Mucosa of descending colon (tissue), 3 donors: ENCODE results near the gene ELF5. TPM values are rescaled to one million over a fixed set of nuclear protein-coding genes. Genes with fewer than 3 reads are reported as not detected.

ENCODE experiments used
- ATAC-seq: fragments of 200-7000 bp; cut with Tn5 transposase; one replicate; pipeline ENCODE4 v1.9.1; 2020; ENCODE audit warnings: mild to moderate bottlenecking, moderate library complexity
- DNase-seq, 3 donors: peaks; one replicate each; pipeline ENCODE4 v3.0.0-alpha.2; 2020
- H3K36me3 ChIP-seq: fragments of 200-600 bp; one replicate; pipeline ENCODE4 v1.8.0; 2021; ENCODE audit warnings: low read depth, mild to moderate bottlenecking
- H3K4me1 ChIP-seq: fragments of 200-600 bp; one replicate; pipeline ENCODE4 v1.8.0; 2021; ENCODE audit warnings: low read depth, mild to moderate bottlenecking
- H3K4me3 ChIP-seq: fragments of 200-600 bp; one replicate; pipeline ENCODE4 v1.8.0; 2021; ENCODE audit warnings: mild to moderate bottlenecking
- H3K9me3 ChIP-seq: fragments of 200-600 bp; one replicate; pipeline ENCODE4 v1.8.0; 2021; ENCODE audit warnings: mild to moderate bottlenecking
- CTCF ChIP-seq: fragments of 200-600 bp; IDR thresholded peaks from one replicate; pipeline ENCODE4 v1.8.0; 2022; ENCODE audit warnings: antibody characterized with exemption, mild to moderate bottlenecking
- intact Hi-C, 2 donors: fragments of 100-400 bp; cut with DNase I in 1 of 2; cut with micrococcal nuclease in 1 of 2; formaldehyde crosslinking; loops; one replicate each; pipeline versions ENCODE4 v1.11.0 to v1.11.1; 2022; cut with DNase I, micrococcal nuclease
- total RNA-seq, 3 donors: library from RNA; stranded (reverse); fragmentation: NEBNext Ultra II Directional in 2 of 3; extraction: Animal tissue kit (Norgen Biotek cat#: 25700) in 2 of 3; gene quantifications; one replicate each; pipeline versions ENCODE4 v1.2.1 to v1.2.4, GENCODE V29; 2021 to 2023
- donor health status: DM: no; HTN: no; CAD: no; lungs with moderate emphysema.
- donor health status: DM: no; HTN: no; CAD: no.
- donor health status: DM: no; HTN: yes; CAD: no.

Gene ELF5
- total RNA-seq, 3 donors from 2014 or later, result not detected

DNA sequence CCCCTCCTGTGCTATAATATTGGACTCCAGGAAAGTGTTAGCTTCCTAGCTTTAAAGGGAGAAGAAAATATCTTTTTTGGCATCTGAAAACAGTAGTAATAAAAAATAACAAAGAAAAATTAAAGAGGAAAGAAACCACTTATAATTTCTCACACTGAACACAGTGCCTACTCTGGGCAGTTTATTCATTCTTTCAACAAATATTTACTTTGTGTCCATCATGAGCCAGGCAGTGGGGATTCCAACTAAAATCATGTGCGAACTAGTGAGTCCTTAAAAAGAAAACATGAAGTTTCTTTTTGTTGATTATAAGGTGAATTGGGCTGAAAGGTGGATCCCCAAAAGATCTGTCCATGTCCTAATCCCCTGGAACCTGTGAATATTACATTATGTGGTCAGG lies 16.0 kb upstream of the ELF5 start:
- intact Hi-C loops, result no loop called here
- ATAC-seq, result no peak
- no peak for DNase-seq
- TF ChIP-seq CTCF, result no peak
- no peaks in the 10 kb centered on the region for H3K4me1 ChIP-seq
- H3K4me3 ChIP-seq, result no peak overlapping the region
- H3K9me3 ChIP-seq, result no peaks in the 10 kb centered on the region
- H3K36me3 ChIP-seq, result no peaks in the 10 kb centered on the region

- no peaks in the 10 kb centered on the region for H3K9me3 ChIP-seq
- TF ChIP-seq CTCF, result no peak
- no peaks in the 10 kb centered on the region for H3K4me1 ChIP-seq
- intact Hi-C loops, result no loop called here
- no peak overlapping the region for H3K4me3 ChIP-seq
- no peaks in the 10 kb centered on the region for H3K36me3 ChIP-seq
- DNase-seq (no peak), ATAC-seq (no peak)
Measured at GRCh38 chr11:34528072-34528471, 14.5 kb upstream of the ELF5 start.

GRCh38 chr11:34525888-34526657 lies 12.5 kb upstream of the ELF5 start:
- Histone ChIP-seq H3K4me1 (no peaks in the 10 kb centered on the region), H3K9me3 (no peaks in the 10 kb centered on the region), H3K4me3 (no peak overlapping the region), H3K36me3 (no peaks in the 10 kb centered on the region)
- intact Hi-C loops, result no loop called here
- DNase-seq, result no peak
- TF ChIP-seq CTCF, result no peak
- no peak for ATAC-seq

GRCh38 chr11:34525098-34525497 lies 11.5 kb upstream of the ELF5 start:
- ATAC-seq (no peak), DNase-seq (no peak)
- intact Hi-C loops, result no loop called here
- H3K36me3 ChIP-seq, result no peaks in the 10 kb centered on the region
- H3K4me1 ChIP-seq, result no peaks in the 10 kb centered on the region
- no peaks in the 10 kb centered on the region for H3K9me3 ChIP-seq
- no peak for TF ChIP-seq CTCF
- H3K4me3 ChIP-seq, result no peak overlapping the region

DNA sequence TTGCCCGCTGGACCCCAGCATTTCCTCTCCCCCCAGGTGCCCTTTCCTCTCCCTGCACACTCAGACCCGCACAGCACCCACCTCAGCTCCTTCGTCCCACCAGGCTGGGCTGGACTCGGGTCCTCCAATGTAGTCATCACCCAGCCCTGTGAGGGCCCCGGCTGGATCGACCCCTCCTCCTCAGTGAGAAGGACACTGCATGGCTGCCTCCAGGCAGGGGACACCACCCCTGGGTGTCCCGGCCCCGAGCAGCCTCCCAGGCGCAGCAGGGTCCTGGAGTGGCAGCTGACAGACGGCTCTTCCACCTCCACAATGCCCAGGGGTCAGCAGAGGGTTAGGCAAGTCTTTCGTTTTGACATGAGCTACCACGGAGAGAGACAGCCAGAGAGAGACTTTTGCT lies 11.1 kb upstream of the ELF5 start:
- Histone ChIP-seq H3K4me3 (no peak overlapping the region), H3K9me3 (no peaks in the 10 kb centered on the region), H3K4me1 (no peaks in the 10 kb centered on the region), H3K36me3 (no peaks in the 10 kb centered on the region)
- DNase-seq (no peak), ATAC-seq (no peak)
- intact Hi-C loops, result no loop called here
- no peak for TF ChIP-seq CTCF

GRCh38 chr11:34523053-34523452 lies 9.5 kb upstream of the ELF5 start:
- no peaks in the 10 kb centered on the region for H3K36me3 ChIP-seq
- intact Hi-C loops, result no loop called here
- ATAC-seq (no peak), DNase-seq (no peak)
- no peaks in the 10 kb centered on the region for H3K9me3 ChIP-seq
- no peaks in the 10 kb centered on the region for H3K4me1 ChIP-seq
- TF ChIP-seq CTCF, result no peak
- no peak overlapping the region for H3K4me3 ChIP-seq
